T follicular helper cell (primary cell): ENCODE data around the gene DIP2B.

Experiments used
- DNase-seq: peaks from one replicate; pipeline ENCODE4 v3.0.0-alpha.2; 2020; ENCODE audit warnings: low read depth

DIP2B gene

GRCh38 chr12:50771409-50771808 is 266.6 kb downstream of the DIP2B start:
- no peak for DNase-seq

- no peak for DNase-seq
Observed at GRCh38 chr12:50772470-50772869, 267.7 kb downstream of the DIP2B start.

GRCh38 chr12:50772877-50773276 is 268.1 kb downstream of the DIP2B start:
- DNase-seq, result no peak

- no peak for DNase-seq
Observed at GRCh38 chr12:50775251-50775650, 270.5 kb downstream of the DIP2B start.

- DNase-seq, result no peak
Observed at GRCh38 chr12:50776749-50777728, 272.3 kb downstream of the DIP2B start.

GRCh38 chr12:50778663-50779590 is 274.1 kb downstream of the DIP2B start:
- no peak for DNase-seq

GRCh38 chr12:50780013-50780412 is 275.2 kb downstream of the DIP2B start:
- no peak for DNase-seq

- DNase-seq, result no peak
Observed at GRCh38 chr12:50784501-50784900, 279.7 kb downstream of the DIP2B start.

- no peak for DNase-seq
Observed at GRCh38 chr12:50785406-50786001, 280.7 kb downstream of the DIP2B start.

GRCh38 chr12:50786498-50787231 is 281.9 kb downstream of the DIP2B start:
- no peak for DNase-seq

- no peak for DNase-seq
Observed at GRCh38 chr12:50787618-50788017, 282.8 kb downstream of the DIP2B start.

GRCh38 chr12:50788561-50788960 is 283.8 kb downstream of the DIP2B start:
- no peak for DNase-seq

GRCh38 chr12:50790081-50790480 is 285.3 kb downstream of the DIP2B start:
- no peak for DNase-seq
